Effector memory CD4-positive, alpha-beta T cell (primary cell): ENCODE measurements around the gene GTF3C5.
"Not testable (repeated sequence)": the region's sequence is repeated elsewhere in the genome, so short reads cannot be mapped to it uniquely, and the experiment has no call there.

Experiments
- DNase-seq, 3 donors: peaks; one replicate each; pipeline ENCODE4 v3.0.0-alpha.2; 2020
- H3K27ac ChIP-seq: 2 replicates; pipeline ENCODE4 v1.7.0; 2013; ENCODE audit warnings: mild to moderate bottlenecking, low read length, moderate library complexity; ENCODE audit not compliant: insufficient read depth, poor library complexity, severe bottlenecking
- H3K27me3 ChIP-seq: replicated peaks from 2 replicates; pipeline ENCODE4 v1.7.0; 2013; ENCODE audit warnings: mild to moderate bottlenecking, low read length; ENCODE audit not compliant: insufficient read depth, control insufficient read depth, poor library complexity, severe bottlenecking
- H3K36me3 ChIP-seq: 2 replicates; pipeline ENCODE4 v1.7.0; 2013; ENCODE audit warnings: mild to moderate bottlenecking, low read length, moderate library complexity; ENCODE audit not compliant: control insufficient read depth, insufficient read depth
- H3K4me1 ChIP-seq: 2 replicates; pipeline ENCODE4 v1.7.0; 2013; ENCODE audit warnings: low read length, mild to moderate bottlenecking; ENCODE audit not compliant: control insufficient read depth, insufficient read depth, poor library complexity, severe bottlenecking
- H3K4me3 ChIP-seq: 2 replicates; pipeline ENCODE4 v1.7.0; 2013; ENCODE audit warnings: low read length, low read depth, mild to moderate bottlenecking; ENCODE audit not compliant: insufficient read depth, poor library complexity, severe bottlenecking
- H3K9me3 ChIP-seq: 2 replicates; pipeline ENCODE4 v1.7.0; 2013; ENCODE audit warnings: mild to moderate bottlenecking, low read length, moderate library complexity; ENCODE audit not compliant: control insufficient read depth

GTF3C5 gene

DNA sequence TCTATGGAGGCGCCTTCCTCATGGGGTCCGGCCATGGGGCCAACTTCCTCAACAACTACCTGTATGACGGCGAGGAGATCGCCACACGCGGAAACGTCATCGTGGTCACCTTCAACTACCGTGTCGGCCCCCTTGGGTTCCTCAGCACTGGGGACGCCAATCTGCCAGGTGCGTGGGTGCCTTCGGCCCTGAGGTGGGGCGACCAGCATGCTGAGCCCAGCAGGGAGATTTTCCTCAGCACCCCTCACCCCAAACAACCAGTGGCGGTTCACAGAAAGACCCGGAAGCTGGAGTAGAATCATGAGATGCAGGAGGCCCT is 34.2 kb downstream of the GTF3C5 start:
- DNase-seq = no peak
- no peaks in the 10 kb centered on the region for H3K36me3 ChIP-seq
- H3K27ac ChIP-seq = no peak overlapping the region
- H3K9me3 ChIP-seq = no peaks in the 10 kb centered on the region
- H3K4me3 ChIP-seq = no peak overlapping the region
- H3K4me1 ChIP-seq = peaks cover 5% of the 10 kb centered on the region
- H3K27me3 ChIP-seq = no peaks in the 10 kb centered on the region

DNA sequence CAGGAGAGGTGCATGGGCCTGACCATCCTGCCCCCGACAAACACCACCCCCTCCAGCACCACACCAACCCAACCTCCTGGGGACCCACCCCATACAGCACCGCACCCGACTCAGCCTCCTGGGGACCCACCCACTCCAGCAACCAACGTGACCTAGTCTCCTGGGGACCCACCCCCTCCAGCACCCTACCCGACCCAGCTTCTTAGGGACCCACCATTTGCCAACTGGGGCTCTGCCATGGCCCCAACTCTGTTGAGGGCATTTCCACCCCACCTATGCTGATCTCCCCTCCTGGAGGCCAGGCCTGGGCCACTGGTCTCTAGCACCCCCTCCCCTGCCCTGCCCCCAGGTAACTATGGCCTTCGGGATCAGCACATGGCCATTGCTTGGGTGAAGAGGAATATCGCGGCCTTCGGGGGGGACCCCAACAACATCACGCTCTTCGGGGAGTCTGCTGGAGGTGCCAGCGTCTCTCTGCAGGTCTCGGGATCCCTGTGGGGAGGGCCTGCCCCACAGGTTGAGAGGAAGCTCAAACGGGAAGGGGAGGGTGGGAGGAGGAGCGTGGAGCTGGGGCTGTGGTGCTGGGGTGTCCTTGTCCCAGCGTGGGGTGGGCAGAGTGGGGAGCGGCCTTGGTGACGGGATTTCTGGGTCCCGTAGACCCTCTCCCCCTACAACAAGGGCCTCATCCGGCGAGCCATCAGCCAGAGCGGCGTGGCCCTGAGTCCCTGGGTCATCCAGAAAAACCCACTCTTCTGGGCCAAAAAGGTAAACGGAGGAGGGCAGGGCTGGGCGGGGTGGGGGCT is 35.6 kb downstream of the GTF3C5 start:
- no peaks in the 10 kb centered on the region for H3K27me3 ChIP-seq
- H3K4me3 ChIP-seq = no peak overlapping the region
- H3K27ac ChIP-seq = no peak overlapping the region
- H3K36me3 ChIP-seq = no peaks in the 10 kb centered on the region
- no peak for DNase-seq
- no peaks in the 10 kb centered on the region for H3K9me3 ChIP-seq
- H3K4me1 ChIP-seq = no peaks in the 10 kb centered on the region

DNA sequence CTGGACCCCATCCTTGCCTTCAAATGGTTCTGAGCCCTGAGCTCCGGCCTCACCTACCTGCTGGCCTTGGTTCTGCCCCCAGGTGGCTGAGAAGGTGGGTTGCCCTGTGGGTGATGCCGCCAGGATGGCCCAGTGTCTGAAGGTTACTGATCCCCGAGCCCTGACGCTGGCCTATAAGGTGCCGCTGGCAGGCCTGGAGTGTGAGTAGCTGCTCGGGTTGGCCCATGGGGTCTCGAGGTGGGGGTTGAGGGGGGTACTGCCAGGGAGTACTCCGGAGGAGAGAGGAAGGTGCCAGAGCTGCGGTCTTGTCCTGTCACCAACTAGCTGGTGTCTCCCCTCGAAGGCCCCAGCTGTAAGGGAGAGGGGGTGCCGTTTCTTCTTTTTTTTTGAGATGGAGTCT is 36.2 kb downstream of the GTF3C5 start:
- Histone ChIP-seq H3K27me3 (no peaks in the 10 kb centered on the region), H3K36me3 (no peaks in the 10 kb centered on the region), H3K4me3 (no peak overlapping the region), H3K27ac (no peak overlapping the region), H3K9me3 (no peaks in the 10 kb centered on the region), H3K4me1 (no peaks in the 10 kb centered on the region)
- DNase-seq = no peak

DNA sequence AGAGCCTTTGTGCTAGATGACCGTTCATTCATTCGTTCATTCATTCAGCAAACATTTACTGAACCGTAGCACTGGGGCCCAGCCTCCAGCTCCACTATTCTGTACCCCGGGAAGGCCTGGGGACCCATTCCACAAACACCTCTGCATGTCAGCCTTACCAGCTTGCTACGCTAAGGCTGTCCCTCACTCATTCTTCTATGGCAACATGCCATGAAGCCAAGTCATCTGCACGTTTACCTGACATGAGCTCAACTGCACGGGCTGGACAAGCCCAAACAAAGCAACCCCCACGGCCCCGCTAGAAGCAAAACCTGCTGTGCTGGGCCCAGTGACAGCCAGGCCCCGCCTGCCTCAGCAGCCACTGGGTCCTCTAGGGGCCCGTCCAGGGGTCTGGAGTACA is 37.0 kb downstream of the GTF3C5 start:
- no peak overlapping the region for H3K27ac ChIP-seq
- H3K4me1 ChIP-seq = no peaks in the 10 kb centered on the region
- H3K4me3 ChIP-seq = no peak overlapping the region
- DNase-seq = no peak
- H3K27me3 ChIP-seq = no peaks in the 10 kb centered on the region
- no peaks in the 10 kb centered on the region for H3K9me3 ChIP-seq
- no peaks in the 10 kb centered on the region for H3K36me3 ChIP-seq

DNA sequence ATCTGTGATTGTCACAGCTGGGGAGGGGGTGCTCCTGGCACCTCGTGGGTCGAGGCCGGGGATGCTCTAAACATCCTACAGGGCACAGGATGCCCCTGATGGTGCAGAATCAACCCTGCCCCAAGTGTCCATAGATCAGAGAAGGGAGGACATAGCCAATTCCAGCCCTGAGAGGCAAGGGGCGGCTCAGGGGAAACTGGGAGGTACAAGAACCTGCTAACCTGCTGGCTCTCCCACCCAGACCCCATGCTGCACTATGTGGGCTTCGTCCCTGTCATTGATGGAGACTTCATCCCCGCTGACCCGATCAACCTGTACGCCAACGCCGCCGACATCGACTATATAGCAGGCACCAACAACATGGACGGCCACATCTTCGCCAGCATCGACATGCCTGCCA is 37.6 kb downstream of the GTF3C5 start:
- not testable (repeated sequence) for H3K27me3 ChIP-seq, H3K9me3 ChIP-seq, H3K4me3 ChIP-seq, H3K4me1 ChIP-seq, H3K36me3 ChIP-seq, DNase-seq, H3K27ac ChIP-seq

DNA sequence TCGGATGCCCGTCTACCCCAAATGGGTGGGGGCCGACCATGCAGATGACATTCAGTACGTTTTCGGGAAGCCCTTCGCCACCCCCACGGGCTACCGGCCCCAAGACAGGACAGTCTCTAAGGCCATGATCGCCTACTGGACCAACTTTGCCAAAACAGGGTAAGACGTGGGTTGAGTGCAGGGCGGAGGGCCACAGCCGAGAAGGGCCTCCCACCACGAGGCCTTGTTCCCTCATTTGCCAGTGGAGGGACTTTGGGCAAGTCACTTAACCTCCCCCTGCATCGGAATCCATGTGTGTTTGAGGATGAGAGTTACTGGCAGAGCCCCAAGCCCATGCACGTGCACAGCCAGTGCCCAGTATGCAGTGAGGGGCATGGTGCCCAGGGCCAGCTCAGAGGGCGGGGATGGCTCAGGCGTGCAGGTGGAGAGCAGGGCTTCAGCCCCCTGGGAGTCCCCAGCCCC is 39.7 kb downstream of the GTF3C5 start:
- not testable (repeated sequence) for H3K27me3 ChIP-seq, H3K4me1 ChIP-seq, DNase-seq, H3K4me3 ChIP-seq, H3K36me3 ChIP-seq, H3K27ac ChIP-seq, H3K9me3 ChIP-seq

DNA sequence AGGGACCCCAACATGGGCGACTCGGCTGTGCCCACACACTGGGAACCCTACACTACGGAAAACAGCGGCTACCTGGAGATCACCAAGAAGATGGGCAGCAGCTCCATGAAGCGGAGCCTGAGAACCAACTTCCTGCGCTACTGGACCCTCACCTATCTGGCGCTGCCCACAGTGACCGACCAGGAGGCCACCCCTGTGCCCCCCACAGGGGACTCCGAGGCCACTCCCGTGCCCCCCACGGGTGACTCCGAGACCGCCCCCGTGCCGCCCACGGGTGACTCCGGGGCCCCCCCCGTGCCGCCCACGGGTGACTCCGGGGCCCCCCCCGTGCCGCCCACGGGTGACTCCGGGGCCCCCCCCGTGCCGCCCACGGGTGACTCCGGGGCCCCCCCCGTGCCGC is 40.2 kb downstream of the GTF3C5 start:
- not testable (repeated sequence) for H3K4me3 ChIP-seq, H3K4me1 ChIP-seq, H3K36me3 ChIP-seq, DNase-seq, H3K27ac ChIP-seq, H3K9me3 ChIP-seq, H3K27me3 ChIP-seq

DNA sequence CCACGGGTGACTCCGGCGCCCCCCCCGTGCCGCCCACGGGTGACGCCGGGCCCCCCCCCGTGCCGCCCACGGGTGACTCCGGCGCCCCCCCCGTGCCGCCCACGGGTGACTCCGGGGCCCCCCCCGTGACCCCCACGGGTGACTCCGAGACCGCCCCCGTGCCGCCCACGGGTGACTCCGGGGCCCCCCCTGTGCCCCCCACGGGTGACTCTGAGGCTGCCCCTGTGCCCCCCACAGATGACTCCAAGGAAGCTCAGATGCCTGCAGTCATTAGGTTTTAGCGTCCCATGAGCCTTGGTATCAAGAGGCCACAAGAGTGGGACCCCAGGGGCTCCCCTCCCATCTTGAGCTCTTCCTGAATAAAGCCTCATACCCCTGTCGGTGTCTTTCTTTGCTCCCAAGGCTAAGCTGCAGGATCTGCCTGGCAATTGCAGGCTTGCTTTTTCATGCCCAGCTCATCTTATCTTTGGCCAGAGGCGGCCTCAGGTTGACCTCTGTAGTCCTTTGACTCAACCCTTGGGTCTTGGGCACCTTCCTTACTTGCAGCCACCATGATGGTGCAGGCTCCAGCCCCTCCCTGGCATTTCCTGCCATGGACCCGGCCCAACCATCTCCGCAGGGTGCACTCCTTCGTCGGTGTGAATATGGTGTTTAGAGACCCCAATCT is 40.8 kb downstream of the GTF3C5 start:
- H3K36me3 ChIP-seq = no peaks in the 10 kb centered on the region
- no peak overlapping the region for H3K4me3 ChIP-seq
- no peaks in the 10 kb centered on the region for H3K9me3 ChIP-seq
- no peak for DNase-seq
- H3K27ac ChIP-seq = no peak overlapping the region
- no peaks in the 10 kb centered on the region for H3K4me1 ChIP-seq
- no peaks in the 10 kb centered on the region for H3K27me3 ChIP-seq

DNA sequence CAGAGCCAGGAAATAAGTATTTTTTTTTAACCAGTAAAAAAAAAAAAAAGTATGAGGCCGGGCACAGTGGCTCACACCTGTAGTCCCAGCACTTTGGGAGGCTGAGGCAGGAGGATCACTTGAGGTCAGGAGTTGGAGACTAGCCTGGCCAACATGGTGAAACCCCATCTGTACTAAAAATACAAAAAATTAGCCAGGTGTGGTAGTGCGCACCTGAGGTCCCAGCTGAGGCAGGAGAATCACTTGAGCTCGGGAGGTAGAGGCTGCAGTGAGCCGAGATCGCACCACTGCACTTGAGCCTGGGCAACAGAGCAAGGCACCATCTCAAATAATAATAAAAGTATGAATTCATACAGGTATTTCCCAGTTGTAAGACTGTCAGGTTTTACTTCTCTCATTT is 41.4 kb downstream of the GTF3C5 start:
- not testable (repeated sequence) for H3K9me3 ChIP-seq, DNase-seq, H3K4me1 ChIP-seq, H3K4me3 ChIP-seq, H3K27me3 ChIP-seq, H3K27ac ChIP-seq, H3K36me3 ChIP-seq

DNA sequence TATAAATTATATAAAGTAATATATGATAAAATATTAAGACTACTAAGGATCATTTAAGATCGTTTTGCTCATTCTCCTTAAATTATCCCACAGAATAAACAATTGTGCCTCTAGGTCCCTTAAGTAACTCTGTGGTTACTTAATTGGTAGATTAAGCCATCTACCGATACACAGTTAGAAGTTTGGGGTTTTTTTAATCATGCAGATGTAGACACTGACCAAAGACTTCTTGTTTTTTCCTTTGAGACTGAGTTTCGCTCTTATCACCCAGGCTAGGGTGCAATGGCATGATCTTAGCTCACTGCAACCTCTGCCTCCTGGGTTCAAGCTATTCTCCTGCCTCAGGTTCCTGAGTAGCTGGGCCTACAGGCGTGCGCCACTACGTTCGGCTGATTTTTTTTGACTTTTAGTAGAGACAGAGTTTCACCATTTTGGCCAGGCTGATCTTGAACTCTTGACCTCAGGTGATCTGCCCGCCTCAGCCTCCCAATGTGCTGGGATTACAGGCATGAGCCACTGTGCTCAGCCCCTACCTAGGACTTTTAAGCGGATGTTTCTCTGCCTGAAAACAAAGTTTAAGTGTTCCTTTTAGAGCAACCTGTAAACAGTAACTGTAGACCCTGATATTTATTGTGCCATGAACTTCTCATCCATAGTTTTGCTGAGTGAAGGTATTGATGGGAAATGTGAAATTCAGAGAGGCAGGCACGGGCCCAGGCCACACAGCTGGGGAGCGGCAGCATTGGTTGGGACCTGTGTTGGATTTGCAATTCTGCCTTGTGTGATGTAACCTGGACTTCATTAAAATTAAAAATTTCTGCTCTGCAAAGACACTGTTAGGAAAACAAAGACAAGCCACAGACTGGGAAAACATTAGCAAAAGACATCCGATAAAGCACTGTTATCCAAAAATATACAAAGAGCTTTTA is 42.6 kb downstream of the GTF3C5 start:
- H3K4me3 ChIP-seq = no peak overlapping the region
- no peaks in the 10 kb centered on the region for H3K4me1 ChIP-seq
- H3K36me3 ChIP-seq = no peaks in the 10 kb centered on the region
- no peaks in the 10 kb centered on the region for H3K27me3 ChIP-seq
- no peaks in the 10 kb centered on the region for H3K9me3 ChIP-seq
- H3K27ac ChIP-seq = no peak overlapping the region
- DNase-seq = no peak
